ENCODE measurements around the gene TMEM87B. TPM values are rescaled to one million over a fixed set of nuclear protein-coding genes. Genes with fewer than 3 reads are reported as not detected.

TMEM87B gene
- total and polyA plus RNA-seq, 2 experiments from 2014 or later: 32.1 to 42.4 TPM

- Histone ChIP-seq H4K20me1 (ENCODE audit: insufficient read depth) (no peaks in the 10 kb centered on the region), H3F3A (ENCODE audit: insufficient read depth) (0 out of 2 replicates have a peak, but pooled peaks cover 3% of the 10 kb centered on the region), H3K4me2 (ENCODE audit: unreplicated experiment) (no peak overlapping the region), H3K4me3 (no peak overlapping the region), H3K9me3 (ENCODE audit: low read depth) (no peaks in the 10 kb centered on the region), H3K9me2 (ENCODE audit: insufficient read depth) (no peaks in the 10 kb centered on the region), H3K27me3 (replicated peaks; ENCODE audit: insufficient read depth) (no peaks in the 10 kb centered on the region), H2AFZ (no peak overlapping the region), H3K79me2 (ENCODE audit: insufficient read depth) (no peaks in the 10 kb centered on the region), H3K36me3 (ENCODE audit: low read depth) (no peaks in the 10 kb centered on the region), H3K27ac (no peak overlapping the region), H3K9ac (no peak overlapping the region), H3K4me1 (ENCODE audit: insufficient read depth) (no peaks in the 10 kb centered on the region)
- in situ Hi-C loops (cut with MboI): no loop called here
- WGBS, 2 experiments (ENCODE audit: low coverage in 1 of 2, low lambda C conversion rate in 2 of 2, missing lambda C conversion rate in 2 of 2): 95 to 100% methylated on average over 6 of the region's 6 CpGs
- TF ChIP-seq EZH2 (IDR thresholded peaks at IDR 0.05; ENCODE audit: insufficient read depth, poor library complexity, severe bottlenecking) (no peak), EZH2phosphoT487 (IDR thresholded peaks at IDR 0.05; ENCODE audit: insufficient read depth, low read depth) (no peak)
- DNase-seq: no peak
These were observed 107.3 kb downstream of the TMEM87B start for GRCh38 chr2:112162341-112162740.

- no peak overlapping the region for H3K27ac ChIP-seq
- in situ Hi-C loops (cut with MboI): no loop called here
- 96 to 99% methylated on average over 11 of the region's 11 CpGs for WGBS, 2 experiments (ENCODE audit: low coverage in 1 of 2, low lambda C conversion rate in 2 of 2, missing lambda C conversion rate in 2 of 2)
- no peaks in the 10 kb centered on the region for H3K79me2 ChIP-seq (ENCODE audit: insufficient read depth)
- H4K20me1 ChIP-seq (ENCODE audit: insufficient read depth): no peaks in the 10 kb centered on the region
- no peaks in the 10 kb centered on the region for H3K27me3 ChIP-seq (replicated peaks; ENCODE audit: insufficient read depth)
- no peak overlapping the region for H3K4me2 ChIP-seq (ENCODE audit: unreplicated experiment)
- H3F3A ChIP-seq (ENCODE audit: insufficient read depth): 0 out of 2 replicates have a peak, but pooled peaks cover 6% of the 10 kb centered on the region
- H3K9me2 ChIP-seq (ENCODE audit: insufficient read depth): no peaks in the 10 kb centered on the region
- H3K4me3 ChIP-seq: no peak overlapping the region
- DNase-seq: no peak
- TF ChIP-seq EZH2 (IDR thresholded peaks at IDR 0.05; ENCODE audit: insufficient read depth, poor library complexity, severe bottlenecking) (no peak), EZH2phosphoT487 (IDR thresholded peaks at IDR 0.05; ENCODE audit: insufficient read depth, low read depth) (no peak)
- peaks cover under 1% of the 10 kb centered on the region; the same call in 1 of the 2 replicates for H3K4me1 ChIP-seq (ENCODE audit: insufficient read depth)
- H3K9ac ChIP-seq: no peak overlapping the region
- no peaks in the 10 kb centered on the region for H3K36me3 ChIP-seq (ENCODE audit: low read depth)
- no peak overlapping the region for H2AFZ ChIP-seq
- H3K9me3 ChIP-seq (ENCODE audit: low read depth): no peaks in the 10 kb centered on the region
These were observed 107.9 kb downstream of the TMEM87B start for GRCh38 chr2:112162956-112163355.

GRCh38 chr2:112163541-112163981, 108.5 kb downstream of the TMEM87B start:
- no peaks in the 10 kb centered on the region for H3K27me3 ChIP-seq (replicated peaks; ENCODE audit: insufficient read depth)
- H3K9me3 ChIP-seq (ENCODE audit: low read depth): no peaks in the 10 kb centered on the region
- WGBS, 2 experiments (ENCODE audit: low coverage in 1 of 2, low lambda C conversion rate in 2 of 2, missing lambda C conversion rate in 2 of 2): 69 to 77% methylated on average over 9 of the region's 9 CpGs
- H3K4me3 ChIP-seq: no peak overlapping the region
- H3K27ac ChIP-seq: no peak overlapping the region
- DNase-seq: no peak
- peaks cover 7% of the 10 kb centered on the region for H3K4me1 ChIP-seq (ENCODE audit: insufficient read depth)
- no peak overlapping the region for H3K4me2 ChIP-seq (ENCODE audit: unreplicated experiment)
- no peaks in the 10 kb centered on the region for H3K9me2 ChIP-seq (ENCODE audit: insufficient read depth)
- no peak overlapping the region for H2AFZ ChIP-seq
- H3F3A ChIP-seq (ENCODE audit: insufficient read depth): 0 out of 2 replicates have a peak, but pooled peaks cover 6% of the 10 kb centered on the region
- TF ChIP-seq EZH2 (IDR thresholded peaks at IDR 0.05; ENCODE audit: insufficient read depth, poor library complexity, severe bottlenecking): no peak
- TF ChIP-seq EZH2phosphoT487 (IDR thresholded peaks at IDR 0.05; ENCODE audit: insufficient read depth, low read depth): no peak
- H3K79me2 ChIP-seq (ENCODE audit: insufficient read depth): no peaks in the 10 kb centered on the region
- no peaks in the 10 kb centered on the region for H4K20me1 ChIP-seq (ENCODE audit: insufficient read depth)
- no peak overlapping the region for H3K9ac ChIP-seq
- no peaks in the 10 kb centered on the region for H3K36me3 ChIP-seq (ENCODE audit: low read depth)
- in situ Hi-C loops (cut with MboI): no loop called here

GRCh38 chr2:112164876-112165275, 109.8 kb downstream of the TMEM87B start:
- Histone ChIP-seq H3K4me1 (ENCODE audit: insufficient read depth) (peaks cover 13% of the 10 kb centered on the region), H3K79me2 (ENCODE audit: insufficient read depth) (no peaks in the 10 kb centered on the region), H3K27me3 (replicated peaks; ENCODE audit: insufficient read depth) (no peaks in the 10 kb centered on the region), H2AFZ (no peak overlapping the region), H3K9me3 (ENCODE audit: low read depth) (no peaks in the 10 kb centered on the region), H3K9me2 (ENCODE audit: insufficient read depth) (no peaks in the 10 kb centered on the region), H3K9ac (no peak overlapping the region), H3K4me2 (ENCODE audit: unreplicated experiment) (no peak overlapping the region), H3K27ac (no peak overlapping the region), H3K36me3 (ENCODE audit: low read depth) (no peaks in the 10 kb centered on the region), H3F3A (ENCODE audit: insufficient read depth) (0 out of 2 replicates have a peak, but pooled peaks cover 6% of the 10 kb centered on the region), H4K20me1 (ENCODE audit: insufficient read depth) (no peaks in the 10 kb centered on the region), H3K4me3 (no peak overlapping the region)
- in situ Hi-C loops (cut with MboI): no loop called here
- TF ChIP-seq EZH2phosphoT487 (IDR thresholded peaks at IDR 0.05; ENCODE audit: insufficient read depth, low read depth) (no peak), EZH2 (IDR thresholded peaks at IDR 0.05; ENCODE audit: insufficient read depth, poor library complexity, severe bottlenecking) (no peak)
- no peak for DNase-seq
- WGBS, 2 experiments (ENCODE audit: low coverage in 1 of 2, low lambda C conversion rate in 2 of 2, missing lambda C conversion rate in 2 of 2): 88 to 92% methylated on average over 11 of the region's 11 CpGs

All from GM23248 (cell line).